HuH-7.5 (cell line): ENCODE measurements around the gene GLI3.

Experiments used
- DNase-seq: peaks from one replicate; pipeline ENCODE4 v3.0.0; 2011; ENCODE audit warnings: low spot score

Gene GLI3

GRCh38 chr7:42175834-42176723, 60.9 kb downstream of the GLI3 start:
- DNase-seq, result no peak

GRCh38 chr7:42174391-42174912, 62.6 kb downstream of the GLI3 start:
- no peak for DNase-seq

GRCh38 chr7:42170724-42171123, 66.3 kb downstream of the GLI3 start:
- no peak for DNase-seq

GRCh38 chr7:42168512-42168911, 68.5 kb downstream of the GLI3 start:
- DNase-seq, result no peak

- DNase-seq, result no peak
Measured at GRCh38 chr7:42167631-42168236, 69.3 kb downstream of the GLI3 start.

- DNase-seq, result no peak
Measured at GRCh38 chr7:42167206-42167605, 69.8 kb downstream of the GLI3 start.

GRCh38 chr7:42164881-42165428, 72.1 kb downstream of the GLI3 start:
- DNase-seq, result no peak

- DNase-seq, result no peak
Measured at GRCh38 chr7:42162560-42163325, 74.3 kb downstream of the GLI3 start.

- no peak for DNase-seq
Measured at GRCh38 chr7:42161719-42162118, 75.3 kb downstream of the GLI3 start.

- no peak for DNase-seq
Measured at GRCh38 chr7:42161110-42161509, 75.9 kb downstream of the GLI3 start.

GRCh38 chr7:42159130-42159529, 77.9 kb downstream of the GLI3 start:
- no peak for DNase-seq

- DNase-seq, result no peak
Measured at GRCh38 chr7:42156967-42157721, 79.9 kb downstream of the GLI3 start.

- DNase-seq, result no peak
Measured at GRCh38 chr7:42156291-42156865, 80.6 kb downstream of the GLI3 start.

- no peak for DNase-seq
Measured at GRCh38 chr7:42155584-42156290, 81.3 kb downstream of the GLI3 start.

- DNase-seq, result no peak
Measured at GRCh38 chr7:42154173-42154572, 82.8 kb downstream of the GLI3 start.

GRCh38 chr7:42152329-42153205, 84.4 kb downstream of the GLI3 start:
- no peak for DNase-seq

GRCh38 chr7:42151309-42151708, 85.7 kb downstream of the GLI3 start:
- DNase-seq, result no peak

- no peak for DNase-seq
Measured at GRCh38 chr7:42145539-42145938, 91.5 kb downstream of the GLI3 start.

GRCh38 chr7:42144604-42145003, 92.4 kb downstream of the GLI3 start:
- DNase-seq, result no peak
